Upper lobe of left lung (tissue), 4 donors: ENCODE data around the gene SLC5A6.

Source experiments
- POLR2A ChIP-seq, 4 donors: fragments of 450-650 bp; IDR thresholded peaks; one replicate each; pipeline ENCODE4 v1.5.1; 2016 to 2017; ENCODE audit warnings: antibody characterized with exemption in 4 of 4, mild to moderate bottlenecking in 2 of 4
- TF ChIP-seq, protein P1 (sequence below), 6 experiments: fragments of 450-650 bp in 4 of 6; fragments of 200-600 bp in 2 of 6; sonication (generic) in 2 of 6; IDR thresholded peaks; one replicate each; pipeline ENCODE4 v1.5.1; 2016 to 2019; ENCODE audit warnings: antibody characterized with exemption in 6 of 6

DNA sequence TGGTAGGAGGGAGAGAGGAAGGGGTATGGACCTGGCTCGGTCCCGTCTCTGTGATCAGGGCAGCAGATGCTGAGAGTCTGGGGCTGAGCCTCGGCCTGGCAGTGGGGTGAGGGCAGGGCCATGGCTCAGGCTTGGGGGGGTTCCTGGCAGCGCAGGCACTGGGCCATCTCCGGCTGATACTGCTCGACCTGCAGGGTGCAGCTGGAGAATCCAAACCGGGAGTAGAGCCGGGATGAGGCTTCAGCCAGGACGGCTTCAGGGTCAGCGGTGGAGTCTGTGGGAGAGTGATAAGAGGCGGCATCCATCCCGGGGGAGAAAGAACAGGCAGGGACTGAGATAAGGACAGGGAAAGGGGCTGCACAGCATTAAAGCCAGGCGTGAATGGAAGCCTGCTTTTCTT, 43.1 kb upstream of the SLC5A6 start:
- TF ChIP-seq, protein P1, sequence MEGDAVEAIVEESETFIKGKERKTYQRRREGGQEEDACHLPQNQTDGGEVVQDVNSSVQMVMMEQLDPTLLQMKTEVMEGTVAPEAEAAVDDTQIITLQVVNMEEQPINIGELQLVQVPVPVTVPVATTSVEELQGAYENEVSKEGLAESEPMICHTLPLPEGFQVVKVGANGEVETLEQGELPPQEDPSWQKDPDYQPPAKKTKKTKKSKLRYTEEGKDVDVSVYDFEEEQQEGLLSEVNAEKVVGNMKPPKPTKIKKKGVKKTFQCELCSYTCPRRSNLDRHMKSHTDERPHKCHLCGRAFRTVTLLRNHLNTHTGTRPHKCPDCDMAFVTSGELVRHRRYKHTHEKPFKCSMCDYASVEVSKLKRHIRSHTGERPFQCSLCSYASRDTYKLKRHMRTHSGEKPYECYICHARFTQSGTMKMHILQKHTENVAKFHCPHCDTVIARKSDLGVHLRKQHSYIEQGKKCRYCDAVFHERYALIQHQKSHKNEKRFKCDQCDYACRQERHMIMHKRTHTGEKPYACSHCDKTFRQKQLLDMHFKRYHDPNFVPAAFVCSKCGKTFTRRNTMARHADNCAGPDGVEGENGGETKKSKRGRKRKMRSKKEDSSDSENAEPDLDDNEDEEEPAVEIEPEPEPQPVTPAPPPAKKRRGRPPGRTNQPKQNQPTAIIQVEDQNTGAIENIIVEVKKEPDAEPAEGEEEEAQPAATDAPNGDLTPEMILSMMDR (IDR thresholded peaks at IDR 0.05) = no peak
- TF ChIP-seq POLR2A (IDR thresholded peaks at IDR 0.05) = no peak
